NCI-H1694 (cell line): ENCODE measurements around the gene GLT8D1.
"Not testable (repeated sequence)": the region's sequence is repeated elsewhere in the genome, so short reads cannot be mapped to it uniquely, and the experiment has no call there.

Experiments used
- DNase-seq: peaks from one replicate; lab custom pipeline; 2025; lab: John Stamatoyannopoulos, UW

GLT8D1 gene

GRCh38 chr3:52679811-52680210, 25.8 kb downstream of the GLT8D1 start:
- DNase-seq: no peak

GRCh38 chr3:52679199-52679538, 26.4 kb downstream of the GLT8D1 start:
- DNase-seq: no peak

GRCh38 chr3:52678265-52679198, 27.1 kb downstream of the GLT8D1 start:
- DNase-seq: no peak

- DNase-seq: not testable (repeated sequence)
Measured at GRCh38 chr3:52676201-52676600, 29.4 kb downstream of the GLT8D1 start.

GRCh38 chr3:52671676-52672075, 33.9 kb downstream of the GLT8D1 start:
- DNase-seq: no peak

GRCh38 chr3:52670621-52671521, 34.7 kb downstream of the GLT8D1 start:
- DNase-seq: no peak

- DNase-seq: no peak
Measured at GRCh38 chr3:52663098-52663497, 42.5 kb downstream of the GLT8D1 start.

- DNase-seq: no peak
Measured at GRCh38 chr3:52660046-52660445, 45.5 kb downstream of the GLT8D1 start.

- no peak for DNase-seq
Measured at GRCh38 chr3:52655895-52656294, 49.7 kb downstream of the GLT8D1 start.

- DNase-seq: no peak
Measured at GRCh38 chr3:52651592-52651991, 54.0 kb downstream of the GLT8D1 start.

GRCh38 chr3:52650439-52650838, 55.2 kb downstream of the GLT8D1 start:
- DNase-seq: no peak

- no peak for DNase-seq
Measured at GRCh38 chr3:52649461-52650210, 56.0 kb downstream of the GLT8D1 start.

GRCh38 chr3:52645549-52645948, 60.0 kb downstream of the GLT8D1 start:
- no peak for DNase-seq
